Transverse colon (tissue), 4 donors: Measurements from ENCODE around the gene SLC37A3.

ENCODE experiments used
- EP300 ChIP-seq: sonication (generic); formaldehyde crosslinking; IDR thresholded peaks from one replicate; pipeline ENCODE4 v1.6.1; 2017; ENCODE audit warnings: antibody characterized with exemption, low read depth
- POLR2A ChIP-seq: fragments of 450-650 bp; IDR thresholded peaks from one replicate; pipeline ENCODE4 v1.6.1; 2016; ENCODE audit warnings: antibody characterized with exemption, mild to moderate bottlenecking, moderate library complexity
- POLR2AphosphoS5 ChIP-seq, 3 donors: sonication (generic); formaldehyde crosslinking; IDR thresholded peaks; one replicate each; pipeline ENCODE4 v1.6.1; 2016; ENCODE audit warnings: antibody characterized with exemption in 3 of 3
- TF ChIP-seq, protein P1 (sequence below), 5 experiments: fragments of 200-600 bp in 3 of 5; fragments of 450-650 bp in 2 of 5; sonication (generic) in 3 of 5; IDR thresholded peaks; 1 replicate in 2 of 5; 2 replicates in 3 of 5; pipeline ENCODE4 v1.5.1; 2016 to 2017; ENCODE audit warnings: antibody characterized with exemption in 5 of 5, inconsistent platforms in 3 of 5, mild to moderate bottlenecking in 2 of 5, moderate library complexity in 1 of 5

DNA sequence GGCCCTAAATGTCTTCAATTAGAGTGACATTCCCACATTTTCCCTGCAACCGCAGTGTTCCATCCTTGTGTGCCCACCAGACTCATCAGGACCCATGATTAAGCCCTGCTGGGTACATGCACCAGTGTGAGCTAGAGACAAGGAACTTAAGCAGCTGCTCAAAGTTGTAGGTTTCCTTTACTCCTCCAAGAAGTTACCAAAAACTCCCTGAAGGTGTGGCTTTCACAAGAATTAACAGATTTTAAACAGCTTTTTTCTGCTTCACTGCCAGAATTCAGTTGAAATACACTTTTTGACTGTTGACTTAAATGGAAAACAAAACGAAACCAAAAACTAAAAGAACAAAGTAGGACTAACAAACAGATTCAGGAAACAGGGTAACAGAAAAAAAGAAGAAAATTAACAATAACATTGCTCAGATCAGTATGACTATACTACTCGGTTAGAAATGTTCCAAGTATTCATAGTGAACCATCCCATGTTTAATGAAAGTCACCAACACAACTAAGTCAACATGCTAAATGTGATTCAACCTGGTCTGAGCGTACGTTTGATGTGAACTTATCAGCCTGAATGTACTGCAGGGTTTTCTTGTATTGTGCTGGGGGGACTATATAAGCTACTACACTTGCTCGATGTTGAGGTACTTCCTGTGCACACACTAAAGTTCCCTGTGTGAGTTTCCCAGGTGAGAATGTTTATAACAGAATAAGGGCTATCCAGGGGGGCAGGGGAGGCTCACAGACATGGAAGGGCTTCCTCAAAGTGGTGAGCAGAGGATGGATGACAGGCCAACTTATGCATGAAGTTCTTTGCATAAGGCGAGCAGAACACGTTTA, 22.2 kb downstream of the SLC37A3 start:
- TF ChIP-seq, protein P1, sequence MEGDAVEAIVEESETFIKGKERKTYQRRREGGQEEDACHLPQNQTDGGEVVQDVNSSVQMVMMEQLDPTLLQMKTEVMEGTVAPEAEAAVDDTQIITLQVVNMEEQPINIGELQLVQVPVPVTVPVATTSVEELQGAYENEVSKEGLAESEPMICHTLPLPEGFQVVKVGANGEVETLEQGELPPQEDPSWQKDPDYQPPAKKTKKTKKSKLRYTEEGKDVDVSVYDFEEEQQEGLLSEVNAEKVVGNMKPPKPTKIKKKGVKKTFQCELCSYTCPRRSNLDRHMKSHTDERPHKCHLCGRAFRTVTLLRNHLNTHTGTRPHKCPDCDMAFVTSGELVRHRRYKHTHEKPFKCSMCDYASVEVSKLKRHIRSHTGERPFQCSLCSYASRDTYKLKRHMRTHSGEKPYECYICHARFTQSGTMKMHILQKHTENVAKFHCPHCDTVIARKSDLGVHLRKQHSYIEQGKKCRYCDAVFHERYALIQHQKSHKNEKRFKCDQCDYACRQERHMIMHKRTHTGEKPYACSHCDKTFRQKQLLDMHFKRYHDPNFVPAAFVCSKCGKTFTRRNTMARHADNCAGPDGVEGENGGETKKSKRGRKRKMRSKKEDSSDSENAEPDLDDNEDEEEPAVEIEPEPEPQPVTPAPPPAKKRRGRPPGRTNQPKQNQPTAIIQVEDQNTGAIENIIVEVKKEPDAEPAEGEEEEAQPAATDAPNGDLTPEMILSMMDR (IDR thresholded peaks at IDR 0.05), result no peak
- no peak for TF ChIP-seq POLR2A
- TF ChIP-seq EP300, result no peak
- no peak for TF ChIP-seq POLR2AphosphoS5 (IDR thresholded peaks at IDR 0.05)
